GM23248 (cell line): ENCODE results near the gene SPATA4. TPM values are rescaled to one million over a fixed set of nuclear protein-coding genes. Genes with fewer than 3 reads are reported as not detected.
"Not testable (repeated sequence)": the region's sequence is repeated elsewhere in the genome, so short reads cannot be mapped to it uniquely, and the experiment has no call there.

Source experiments
- DNase-seq: peaks from one replicate; pipeline ENCODE4 v3.0.0-alpha.2; 2015
- H2AFZ ChIP-seq: fragments of 200-600 bp; sonication (generic); 2 replicates; pipeline ENCODE4 v1.6.1; 2016; ENCODE audit warnings: antibody characterized with exemption
- H3F3A ChIP-seq: fragments of 200-600 bp; sonication (generic); 2 replicates; pipeline ENCODE4 v1.6.1; 2016; ENCODE audit warnings: mild to moderate bottlenecking, antibody characterized with exemption, mixed run types; ENCODE audit not compliant: insufficient read depth
- H3K27ac ChIP-seq: fragments of 200-600 bp; sonication (generic); 2 replicates; pipeline ENCODE4 v1.5.1; 2016; ENCODE audit warnings: mild to moderate bottlenecking
- H3K27me3 ChIP-seq: fragments of 200-600 bp; sonication (generic); replicated peaks from 2 replicates; pipeline ENCODE4 v1.6.1; 2016; ENCODE audit warnings: mild to moderate bottlenecking; ENCODE audit not compliant: insufficient read depth
- H3K36me3 ChIP-seq: fragments of 200-600 bp; sonication (generic); 2 replicates; pipeline ENCODE4 v1.6.1; 2016; ENCODE audit warnings: low read depth, mild to moderate bottlenecking
- H3K4me1 ChIP-seq: fragments of 200-600 bp; sonication (generic); 2 replicates; pipeline ENCODE4 v1.6.1; 2016; ENCODE audit warnings: mild to moderate bottlenecking; ENCODE audit not compliant: insufficient read depth
- H3K4me2 ChIP-seq: fragments of 200-600 bp; sonication (generic); one replicate; pipeline ENCODE4 v1.6.1; 2016; ENCODE audit warnings: mild to moderate bottlenecking; ENCODE audit not compliant: unreplicated experiment
- H3K4me3 ChIP-seq: fragments of 200-600 bp; sonication (generic); 2 replicates; pipeline ENCODE4 v1.5.1; 2016; ENCODE audit warnings: mild to moderate bottlenecking
- H3K79me2 ChIP-seq: fragments of 200-600 bp; sonication (generic); 2 replicates; pipeline ENCODE4 v1.6.1; 2016; ENCODE audit warnings: mild to moderate bottlenecking; ENCODE audit not compliant: insufficient read depth
- H3K9ac ChIP-seq: fragments of 200-600 bp; sonication (generic); 2 replicates; pipeline ENCODE4 v1.6.1; 2016; ENCODE audit warnings: mild to moderate bottlenecking
- H3K9me2 ChIP-seq: fragments of 200-600 bp; sonication (generic); 2 replicates; pipeline ENCODE4 v1.6.1; 2016; ENCODE audit warnings: mixed run types, mild to moderate bottlenecking, moderate library complexity; ENCODE audit not compliant: insufficient read depth
- H3K9me3 ChIP-seq: fragments of 200-600 bp; sonication (generic); one replicate; pipeline ENCODE4 v1.6.1; 2017; ENCODE audit warnings: low read depth
- H4K20me1 ChIP-seq: fragments of 200-600 bp; sonication (generic); 2 replicates; pipeline ENCODE4 v1.6.0; 2016; ENCODE audit not compliant: insufficient read depth
- EZH2 ChIP-seq: fragments of 200-600 bp; sonication (generic); IDR thresholded peaks from 2 replicates; pipeline ENCODE4 v1.6.1; 2018; ENCODE audit warnings: antibody characterized with exemption, mild to moderate bottlenecking; ENCODE audit not compliant: insufficient read depth, poor library complexity, severe bottlenecking
- EZH2phosphoT487 ChIP-seq: fragments of 200-600 bp; sonication (generic); IDR thresholded peaks from 2 replicates; pipeline ENCODE4 v1.6.1; 2018; ENCODE audit warnings: antibody characterized with exemption, moderate library complexity, mild to moderate bottlenecking, low read depth; ENCODE audit not compliant: insufficient read depth
- WGBS, 2 experiments: methylation state at CpG; one replicate each; pipeline ENCODE4 v1.1.6; 2015 to 2017; ENCODE audit warnings: low lambda C conversion rate in 2 of 2, low coverage in 1 of 2; ENCODE audit errors: missing lambda C conversion rate in 2 of 2; 5-methylcytosine and 5-hydroxymethylcytosine counted together
- in situ Hi-C: fragments of 300-500 bp; cut with MboI; formaldehyde crosslinking; loops from 2 replicates; pipeline ENCODE4 v1.15.0; 2020
- polyA plus RNA-seq: library from polyadenylated mRNA; unstranded; fragments of >200 nt; fragmentation: Nextera tagmentation; extraction: Ambion mirVana; gene quantifications from 2 replicates; pipeline ENCODE4 v1.2.1, GENCODE V29; 2016
- total RNA-seq: library from RNA; depleted of rRNA; stranded (reverse); fragments of >200 nt; shearing (Covaris generic); gene quantifications from 2 replicates; pipeline ENCODE4 v1.2.3, GENCODE V29; 2014

The SPATA4 gene
- total and polyA plus RNA-seq, 2 experiments from 2014 or later, result 0.73 TPM; not detected in 1

- Histone ChIP-seq H3K27me3 (no peaks in the 10 kb centered on the region), H2AFZ (no peak overlapping the region), H3K36me3 (no peaks in the 10 kb centered on the region), H3K9me2 (no peaks in the 10 kb centered on the region), H3K4me1 (no peaks in the 10 kb centered on the region), H3K9ac (no peak overlapping the region), H3K9me3 (no peaks in the 10 kb centered on the region), H4K20me1 (no peaks in the 10 kb centered on the region), H3K4me2 (no peak overlapping the region), H3K27ac (no peak overlapping the region), H3F3A (no peaks in the 10 kb centered on the region), H3K79me2 (no peaks in the 10 kb centered on the region), H3K4me3 (no peak overlapping the region)
- DNase-seq, result no peak
- in situ Hi-C loops, result no loop called here
- TF ChIP-seq EZH2phosphoT487 (no peak), EZH2 (no peak)
- WGBS, 2 experiments, result 40 to 69% methylated on average over 2 of the region's 2 CpGs
Observed at GRCh38 chr4:176223561-176223960, 28.2 kb upstream of the SPATA4 start.

- Histone ChIP-seq H3F3A (no peaks in the 10 kb centered on the region), H3K36me3 (no peaks in the 10 kb centered on the region), H3K4me3 (no peak overlapping the region), H3K4me2 (no peak overlapping the region), H3K9me2 (no peaks in the 10 kb centered on the region), H4K20me1 (no peaks in the 10 kb centered on the region), H3K9ac (no peak overlapping the region), H3K9me3 (no peaks in the 10 kb centered on the region), H2AFZ (no peak overlapping the region; the same call in 1 of the 2 replicates), H3K27me3 (no peaks in the 10 kb centered on the region), H3K27ac (no peak overlapping the region), H3K79me2 (no peaks in the 10 kb centered on the region), H3K4me1 (no peaks in the 10 kb centered on the region)
- in situ Hi-C loops, result no loop called here
- WGBS, 2 experiments, result 86 to 88% methylated on average over 5 of the region's 5 CpGs
- no peak for DNase-seq
- TF ChIP-seq EZH2, result no peak
- TF ChIP-seq EZH2phosphoT487, result no peak
Observed at GRCh38 chr4:176222149-176222548, 26.8 kb upstream of the SPATA4 start.

- Histone ChIP-seq H4K20me1 (no peaks in the 10 kb centered on the region), H3K36me3 (no peaks in the 10 kb centered on the region), H3K4me3 (no peak overlapping the region), H3K27me3 (no peaks in the 10 kb centered on the region), H3K4me1 (no peaks in the 10 kb centered on the region), H3K79me2 (no peaks in the 10 kb centered on the region), H3K27ac (no peak overlapping the region), H2AFZ (no peak overlapping the region; the same call in 1 of the 2 replicates), H3K9me3 (no peaks in the 10 kb centered on the region), H3K4me2 (no peak overlapping the region), H3F3A (no peaks in the 10 kb centered on the region), H3K9ac (no peak overlapping the region), H3K9me2 (no peaks in the 10 kb centered on the region)
- WGBS, 2 experiments, result 61 to 68% methylated on average over 2 of the region's 2 CpGs
- in situ Hi-C loops, result no loop called here
- TF ChIP-seq EZH2phosphoT487 (no peak), EZH2 (no peak)
- DNase-seq, result no peak
Observed at GRCh38 chr4:176217510-176217909, 22.1 kb upstream of the SPATA4 start.

GRCh38 chr4:176212351-176212750, 17.0 kb upstream of the SPATA4 start:
- H3K36me3 ChIP-seq, H3K4me1 ChIP-seq, H3K27ac ChIP-seq, H3K27me3 ChIP-seq, H2AFZ ChIP-seq, H3K4me3 ChIP-seq, H3K4me2 ChIP-seq, in situ Hi-C loops, DNase-seq, H4K20me1 ChIP-seq, H3K79me2 ChIP-seq, H3F3A ChIP-seq, H3K9me2 ChIP-seq, H3K9ac ChIP-seq, H3K9me3 ChIP-seq: not testable (repeated sequence)
- WGBS, 2 experiments, result 76 to 77% methylated on average over 3 of the region's 3 CpGs

- WGBS, 2 experiments, result 52 to 57% methylated on average over 7 of the region's 7 CpGs
- H2AFZ ChIP-seq, result no peak overlapping the region
Observed at GRCh38 chr4:176210579-176211296, 15.4 kb upstream of the SPATA4 start.

More at GRCh38 chr4:176210579-176211296, 15.4 kb upstream of the SPATA4 start:
- Histone ChIP-seq H3K9ac (no peak overlapping the region), H3K27ac (no peak overlapping the region), H3K4me2 (no peak overlapping the region), H3K4me3 (no peak overlapping the region), H3K27me3 (no peaks in the 10 kb centered on the region), H3K4me1 (no peaks in the 10 kb centered on the region), H3K36me3 (no peaks in the 10 kb centered on the region), H3K9me3 (no peaks in the 10 kb centered on the region), H3K9me2 (no peaks in the 10 kb centered on the region), H3K79me2 (no peaks in the 10 kb centered on the region), H3F3A (no peaks in the 10 kb centered on the region), H4K20me1 (no peaks in the 10 kb centered on the region)
- in situ Hi-C loops, result no loop called here
- TF ChIP-seq EZH2, result no peak
- TF ChIP-seq EZH2phosphoT487, result no peak
- DNase-seq, result no peak
